ENCODE measurements around the gene SHBG. TPM values are rescaled to one million over a fixed set of nuclear protein-coding genes. Genes with fewer than 3 reads are reported as not detected.

Gene SHBG
- total and polyA plus RNA-seq, 10 of the 15 experiments (the other 5 are each of a cell fraction or from before 2014, with no cell fraction given), result not detected

GRCh38 chr17:7587420-7588151 is 42.3 kb upstream of the SHBG start:
- Histone ChIP-seq H3K4me3 (no peak overlapping the region), H3K27me3 (replicated peaks in 1 of 2; ENCODE audit: control insufficient read depth in 2 of 2, insufficient read depth in 2 of 2, low read length in 1 of 2) (no peaks in the 10 kb centered on the region), H3K27ac (ENCODE audit: control insufficient read depth, insufficient read depth) (no peak overlapping the region), H3K36me3 (ENCODE audit: control insufficient read depth in 2 of 2, insufficient read depth in 2 of 2, low read length in 1 of 2) (peaks cover 5 to 12% of the 10 kb centered on the region in 2 experiments), H4K20me1 (ENCODE audit: control insufficient read depth, insufficient read depth) (no peaks in the 10 kb centered on the region), H3K9me3 (replicated peaks; ENCODE audit: control insufficient read depth, insufficient read depth, low read length) (no peaks in the 10 kb centered on the region), H3K9ac (ENCODE audit: control insufficient read depth, insufficient read depth, low read length) (no peak overlapping the region), H3K79me2 (ENCODE audit: control insufficient read depth, insufficient read depth, low read length) (peaks cover 22% of the 10 kb centered on the region), H3K4me2 (ENCODE audit: control insufficient read depth, insufficient read depth) (no peak overlapping the region), H2AFZ (ENCODE audit: control insufficient read depth, low read depth, low read length) (no peak overlapping the region), H3K4me1 (ENCODE audit: control insufficient read depth, insufficient read depth, low read length) (peaks cover 12% of the 10 kb centered on the region)
- CTCF ChIA-PET, result interaction anchor here (0.6 to 1.3 kb wide), 3 partner anchors 27 to 217 kb away, joined by 3 to 7 read pairs (median 3); no protein-coding TSS in a partner anchor
- RAD21 ChIA-PET (ENCODE audit: unreplicated experiment), result interaction anchor here (0.9 kb wide), 1 partner anchor 232 kb away, joined by 5 read pairs; no protein-coding TSS in a partner anchor
- SMC1A ChIA-PET (ENCODE audit: uncharacterized antibody, unreplicated experiment), result no interaction called here
- FAIRE-seq (no peak), ATAC-seq (no peak), DNase-seq (ENCODE audit: low read depth, low spot score) (no peak)
- intact Hi-C loops (cut with micrococcal nuclease; ENCODE audit: unreplicated experiment), result no loop called here
- WGBS (ENCODE audit: insufficient coverage, insufficient replicate concordance, low lambda C conversion rate, missing lambda C conversion rate), result 78% methylated on average over 11 of the region's 12 CpGs
- in situ Hi-C loops (cut with MboI), result no loop called here
- BruUV-seq (replicated peaks), result no TSS peak
- POLR2A ChIA-PET, result interaction anchor here (0.6 to 1.0 kb wide), 2 partner anchors 14 to 102 kb away, joined by 3 to 8 read pairs; no protein-coding TSS in a partner anchor
- no peak for TF ChIP-seq MXI1 (IDR thresholded peaks at IDR 0.05; ENCODE audit: low read depth, low read length)
- TF ChIP-seq CREM (IDR thresholded peaks at IDR 0.05; ENCODE audit: low read depth), result no peak
- TF ChIP-seq TAF1 (IDR thresholded peaks at IDR 0.05; ENCODE audit: borderline replicate concordance, low read depth, low read length), result no peak
- no peak for TF ChIP-seq IKZF1 (conservative IDR thresholded peaks at IDR 0.05)
- TF ChIP-seq CEBPB (IDR thresholded peaks at IDR 0.05; ENCODE audit: borderline replicate concordance in 1 of 2, low read depth in 2 of 2, low read length in 2 of 2), result no peak
- TF ChIP-seq NRF1 (conservative IDR thresholded peaks at IDR 0.05; ENCODE audit: low read depth, low read length), result no peak
- TF ChIP-seq PBX3 (IDR thresholded peaks at IDR 0.05; ENCODE audit: insufficient replicate concordance, low read depth, low read length), result no peak
- TF ChIP-seq ZBTB40 (IDR thresholded peaks at IDR 0.05; ENCODE audit: borderline replicate concordance), result no peak
- TF ChIP-seq NR2C1 (IDR thresholded peaks at IDR 0.05), result no peak
- TF ChIP-seq IRF4 (IDR thresholded peaks at IDR 0.05; ENCODE audit: low read depth, low read length), result no peak
- TF ChIP-seq ZNF687 (IDR thresholded peaks at IDR 0.05), result no peak
- TF ChIP-seq SIN3A (IDR thresholded peaks at IDR 0.05; ENCODE audit: low read depth, low read length), result no peak
- TF ChIP-seq RAD21 (IDR thresholded peaks at IDR 0.05; ENCODE audit: insufficient read depth, low read depth, low read length), result no peak
- no peak for TF ChIP-seq TARDBP (IDR thresholded peaks at IDR 0.05; ENCODE audit: borderline replicate concordance)
